Dedifferentiated amniotic fluid mesenchymal stem cell (primary cell): ENCODE measurements around the gene TSPYL2.
A peak's percentile ranks its signal among the peaks of the same experiment; 100 is the strongest.

Source experiments
- DNase-seq: peaks from one replicate; pipeline ENCODE4 v3.0.0-alpha.2; 2016; ENCODE audit errors: extremely low spot score

TSPYL2 gene

GRCh38 chrX:53080628-53081580, 1.3 kb upstream of the TSPYL2 start:
- DNase-seq, result no peak

DNA sequence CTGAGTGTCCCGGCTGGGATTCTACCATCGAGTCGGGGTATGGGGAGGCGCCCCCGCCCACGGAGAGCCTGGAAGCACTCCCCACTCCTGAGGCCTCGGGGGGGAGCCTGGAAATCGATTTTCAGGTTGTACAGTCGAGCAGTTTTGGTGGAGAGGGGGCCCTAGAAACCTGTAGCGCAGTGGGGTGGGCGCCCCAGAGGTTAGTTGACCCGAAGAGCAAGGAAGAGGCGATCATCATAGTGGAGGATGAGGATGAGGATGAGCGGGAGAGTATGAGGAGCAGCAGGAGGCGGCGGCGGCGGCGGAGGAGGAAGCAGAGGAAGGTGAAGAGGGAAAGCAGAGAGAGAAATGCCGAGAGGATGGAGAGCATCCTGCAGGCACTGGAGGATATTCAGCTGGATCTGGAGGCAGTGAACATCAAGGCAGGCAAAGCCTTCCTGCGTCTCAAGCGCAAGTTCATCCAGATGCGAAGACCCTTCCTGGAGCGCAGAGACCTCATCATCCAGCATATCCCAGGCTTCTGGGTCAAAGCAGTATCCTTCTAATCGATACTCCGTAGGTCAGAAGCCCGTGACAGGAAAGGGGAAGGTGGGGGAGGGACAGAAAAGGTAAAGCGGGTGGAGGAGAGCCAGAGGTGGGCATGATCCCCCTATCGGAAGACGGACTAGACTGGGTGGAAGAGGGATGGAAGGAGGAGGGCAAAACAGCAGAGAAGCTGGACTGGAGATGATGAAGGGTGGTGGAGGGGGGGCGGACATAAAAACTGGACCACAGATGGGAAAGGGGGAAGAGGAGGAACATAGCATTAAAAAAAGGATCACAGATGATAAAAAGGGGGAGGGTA, 828 bp downstream of the TSPYL2 start:
- no peak for DNase-seq

DNA sequence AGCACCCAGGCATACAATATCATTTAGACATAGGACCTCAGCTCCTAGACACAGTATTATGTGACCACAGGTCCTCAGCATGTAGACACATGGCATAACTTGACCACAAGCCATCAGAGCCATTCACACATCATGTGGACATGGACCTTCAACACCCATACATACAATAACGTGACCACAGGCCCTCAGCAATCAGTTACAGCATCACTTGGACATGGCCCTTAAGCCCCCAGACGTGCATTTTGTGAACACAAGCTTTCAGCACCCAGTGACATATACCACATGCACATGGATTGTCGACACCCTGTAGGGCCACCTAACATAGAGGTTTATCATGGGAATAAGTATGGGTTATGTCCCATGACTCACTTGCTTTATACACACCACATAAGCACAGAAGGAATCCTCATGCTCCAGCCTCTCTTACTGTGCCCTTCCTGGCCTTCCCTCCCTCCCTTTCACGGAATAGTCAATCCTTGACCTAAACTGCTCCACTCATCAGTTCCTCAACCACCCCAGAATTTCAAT, 1.9 kb downstream of the TSPYL2 start:
- no peak for DNase-seq

- no peak for DNase-seq
Measured at GRCh38 chrX:53084863-53085262, 2.7 kb downstream of the TSPYL2 start.

- no peak for DNase-seq
Measured at GRCh38 chrX:53085661-53086229, 3.6 kb downstream of the TSPYL2 start.

GRCh38 chrX:53086464-53086863, 4.3 kb downstream of the TSPYL2 start:
- DNase-seq, result no peak

GRCh38 chrX:53087388-53087831, 5.2 kb downstream of the TSPYL2 start:
- no peak for DNase-seq

DNA sequence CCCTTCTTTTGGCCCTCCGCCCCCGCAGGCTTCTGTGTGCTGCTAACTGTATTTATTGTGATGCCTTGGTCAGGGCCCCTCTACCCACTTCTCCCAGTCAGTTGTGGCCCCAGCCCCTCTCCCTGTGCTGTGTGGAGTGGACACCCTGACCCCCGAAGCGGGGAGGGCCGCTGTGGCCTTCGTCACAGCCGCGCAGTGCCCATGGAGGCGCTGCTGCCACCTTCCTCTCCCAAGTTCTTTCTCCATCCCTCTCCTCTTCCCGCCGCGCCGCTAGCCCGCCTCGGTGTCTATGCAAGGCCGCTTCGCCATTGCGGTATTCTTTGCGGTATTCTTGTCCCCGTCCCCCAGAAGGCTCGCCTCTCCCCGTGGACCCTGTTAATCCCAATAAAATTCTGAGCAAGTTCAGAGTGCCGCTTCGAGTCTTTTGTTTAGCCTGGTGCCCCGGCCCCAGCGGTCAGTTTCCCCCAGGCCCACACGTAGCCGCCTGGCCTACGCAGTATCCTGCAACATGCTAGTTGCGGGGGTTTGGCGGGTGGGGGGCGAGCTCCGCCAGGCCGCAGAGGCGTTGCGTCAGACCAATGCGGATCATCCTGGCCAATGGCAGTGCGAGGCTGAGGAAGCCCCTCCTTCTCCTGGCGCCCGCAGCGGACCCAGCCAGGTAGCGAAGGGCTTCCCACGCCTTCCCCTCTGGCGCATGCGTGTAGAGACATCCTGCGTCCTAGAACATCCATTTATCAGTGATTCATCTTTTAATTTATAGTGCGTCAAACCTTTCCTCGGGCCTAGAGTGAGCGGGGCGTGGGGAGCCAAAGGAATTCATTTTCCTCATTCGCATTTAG, 6.2 kb downstream of the TSPYL2 start:
- peak; percentile 17 for DNase-seq

GRCh38 chrX:53089224-53089842, 7.2 kb downstream of the TSPYL2 start:
- DNase-seq, result peak; percentile 62

DNA sequence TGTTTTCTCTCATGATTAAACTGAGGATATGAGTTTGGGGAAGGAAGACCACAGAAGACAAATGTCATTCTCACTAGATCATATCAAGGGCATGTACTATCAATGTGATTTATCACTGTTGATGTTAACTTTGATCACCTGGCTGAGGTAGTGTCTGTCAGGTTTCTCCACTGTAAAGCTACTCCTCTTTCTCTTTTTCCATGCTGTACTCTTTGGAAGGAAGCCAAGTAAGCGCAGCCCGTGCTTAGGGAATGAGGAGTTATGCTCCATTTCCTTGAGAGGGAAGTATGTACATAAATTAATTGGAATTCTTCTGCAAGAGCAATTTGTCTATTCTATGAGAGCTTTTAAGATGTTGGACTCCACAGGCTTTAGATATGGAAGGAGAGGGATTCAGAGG, 7.8 kb downstream of the TSPYL2 start:
- no peak for DNase-seq

- no peak for DNase-seq
Measured at GRCh38 chrX:53091354-53091753, 9.2 kb downstream of the TSPYL2 start.

GRCh38 chrX:53093177-53093655, 11.0 kb downstream of the TSPYL2 start:
- peak; percentile 54 for DNase-seq

- DNase-seq, result peak; percentile 95
Measured at GRCh38 chrX:53093748-53094581, 11.8 kb downstream of the TSPYL2 start, which contains the start of gene KANTR. TSS of gene KANTR (plus strand) at chrX:53094142. CDS start at chrX:53124273, 30,131 bp downstream.

- no peak for DNase-seq
Measured at GRCh38 chrX:53094582-53094905, 12.4 kb downstream of the TSPYL2 start.

DNA sequence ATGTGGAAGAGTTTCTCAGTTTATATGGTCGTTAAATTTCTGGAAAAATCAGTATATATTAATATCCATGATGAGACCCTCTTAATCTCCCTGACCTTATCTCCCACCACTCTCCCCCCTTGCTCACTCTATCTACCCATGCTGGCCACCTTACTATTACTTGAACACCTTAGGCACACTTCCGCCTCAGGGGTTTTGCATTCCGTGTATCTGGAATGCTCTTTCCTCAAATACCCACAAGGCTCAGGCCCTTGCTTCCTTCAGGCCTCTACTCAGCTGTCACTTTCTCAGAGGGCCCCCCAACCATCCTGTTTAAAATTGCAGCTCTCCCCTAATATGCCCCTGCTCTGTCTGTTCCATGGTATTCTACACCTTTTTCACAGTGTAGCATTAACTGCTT, 13.6 kb downstream of the TSPYL2 start:
- no peak for DNase-seq

GRCh38 chrX:53114864-53115549, 32.8 kb downstream of the TSPYL2 start:
- DNase-seq, result no peak

GRCh38 chrX:53115550-53115874, 33.3 kb downstream of the TSPYL2 start:
- no peak for DNase-seq

DNA sequence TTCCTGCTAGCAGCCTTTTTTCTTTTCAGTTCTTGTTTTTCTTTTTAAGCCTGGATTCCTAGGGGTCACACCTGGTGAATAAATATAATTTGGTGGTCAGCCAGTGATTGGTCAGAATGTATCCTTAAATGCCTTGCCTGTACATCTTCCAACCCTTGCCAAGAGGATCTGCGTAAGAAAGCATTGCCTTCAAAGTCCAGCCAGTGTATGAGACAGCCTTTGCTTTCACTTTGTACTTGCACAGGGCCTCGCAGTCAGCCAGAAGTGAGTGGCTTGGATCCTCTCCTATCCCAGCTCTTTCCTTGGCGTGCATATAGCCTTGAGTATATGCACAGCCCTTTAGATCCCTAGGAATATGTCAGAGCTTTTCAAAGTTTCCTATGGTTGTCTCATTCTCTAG, 33.9 kb downstream of the TSPYL2 start:
- peak; percentile 47 for DNase-seq

- DNase-seq, result no peak
Measured at GRCh38 chrX:53122013-53122412, 39.8 kb downstream of the TSPYL2 start.
